Raji (cell line): ENCODE measurements around the gene PLA2G4B.
A peak's percentile ranks its signal among the peaks of the same experiment; 100 is the strongest.

Source experiments
- POLR2A ChIP-seq: IDR thresholded peaks from 2 replicates; pipeline ENCODE4 v1.6.1; 2011; ENCODE audit warnings: low read depth, low read length, control low read depth; ENCODE audit not compliant: insufficient read depth

The PLA2G4B gene

GRCh38 chr15:41817327-41817726 lies 21.3 kb upstream of the PLA2G4B start:
- TF ChIP-seq POLR2A = no peak

DNA sequence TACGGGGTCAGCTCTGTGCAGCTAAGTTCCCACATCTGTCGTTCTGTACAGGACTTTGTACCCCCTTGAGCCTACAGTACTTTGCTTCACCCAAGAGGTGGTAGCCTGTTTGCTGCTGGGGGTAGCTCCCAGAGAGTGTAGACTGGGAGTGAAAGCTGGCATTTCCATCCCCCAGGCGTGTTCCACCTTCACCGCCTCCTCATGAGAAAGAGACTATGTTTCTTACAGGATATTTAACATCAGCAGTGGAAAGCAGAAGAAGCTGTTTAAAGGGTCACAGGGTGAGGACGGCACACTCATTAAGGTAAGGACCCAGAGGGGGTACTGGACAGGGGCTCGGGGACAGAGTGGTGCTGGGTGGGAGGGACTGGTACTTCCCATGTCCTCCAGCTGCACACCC lies 20.9 kb upstream of the PLA2G4B start:
- no peak for TF ChIP-seq POLR2A

GRCh38 chr15:41819455-41820050 lies 19.1 kb upstream of the PLA2G4B start:
- no peak for TF ChIP-seq POLR2A

DNA sequence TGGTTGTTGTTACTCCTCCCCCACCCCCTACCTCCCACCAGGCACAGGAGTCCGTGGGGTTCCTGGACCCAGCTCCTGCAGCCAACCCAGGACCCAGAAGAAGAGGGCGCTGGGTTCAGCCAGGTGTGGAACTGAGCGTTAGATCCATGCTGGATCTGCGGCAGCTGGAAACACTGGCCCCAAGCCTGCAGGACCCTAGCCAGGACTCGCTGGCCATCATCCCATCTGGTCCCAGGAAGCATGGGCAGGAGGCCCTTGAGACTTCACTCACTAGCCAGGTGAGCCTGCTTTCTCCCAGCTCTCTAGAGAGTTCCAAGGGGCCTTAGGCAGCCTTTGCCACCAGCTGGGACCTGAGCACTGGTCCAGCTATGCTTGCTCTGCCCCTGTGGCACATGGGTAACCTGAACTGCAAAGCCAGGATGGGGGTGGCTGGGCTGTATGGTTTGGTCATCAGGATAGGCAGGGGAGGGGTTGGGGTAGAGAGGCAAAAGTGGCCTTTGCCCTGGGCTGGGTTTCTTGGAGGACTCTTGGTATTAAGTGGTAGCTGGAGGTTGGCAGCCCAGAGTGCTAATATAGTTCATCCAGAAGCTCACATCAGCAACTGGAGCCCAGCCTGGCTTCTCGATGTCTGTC lies 17.7 kb upstream of the PLA2G4B start:
- no peak for TF ChIP-seq POLR2A

DNA sequence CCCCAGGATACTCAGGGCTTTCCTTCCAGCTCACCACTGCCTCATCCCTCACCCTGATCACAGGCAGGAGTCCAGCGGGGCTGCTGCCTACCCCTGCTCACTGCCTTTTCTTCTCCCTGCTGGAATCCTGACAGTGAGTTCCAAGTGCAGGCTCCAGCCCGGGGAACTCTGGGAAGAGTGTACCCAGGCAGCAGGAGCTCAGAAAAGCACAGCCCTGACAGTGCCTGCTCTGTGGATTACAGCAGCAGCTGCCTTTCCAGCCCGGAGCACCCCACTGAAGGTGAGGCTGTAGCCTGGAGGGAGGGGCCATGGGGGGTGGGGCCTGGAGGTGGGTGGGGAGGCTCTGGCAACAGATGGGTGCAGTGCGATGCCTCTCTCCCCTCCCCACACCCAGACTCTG lies 16.8 kb upstream of the PLA2G4B start:
- TF ChIP-seq POLR2A = no peak

DNA sequence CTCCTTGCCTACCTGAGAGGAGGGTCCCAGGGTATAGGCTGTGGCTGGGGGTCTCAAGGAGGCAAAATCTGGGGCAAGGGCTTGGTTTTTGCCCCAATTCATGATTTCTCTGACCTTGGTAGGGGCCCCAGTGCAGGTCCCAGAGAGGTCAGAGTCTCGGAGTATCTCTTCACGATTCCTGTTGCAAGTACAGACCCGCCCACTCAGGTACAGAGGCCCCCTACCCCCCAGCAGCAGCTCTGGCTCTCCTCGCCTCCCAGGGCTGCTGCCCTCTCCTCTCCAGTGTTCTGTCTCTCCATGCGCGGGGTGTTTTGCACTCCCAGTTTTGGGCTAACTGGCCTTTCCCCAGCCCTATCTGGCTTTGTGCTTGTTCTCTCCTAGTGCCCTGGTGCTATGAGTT lies 16.2 kb upstream of the PLA2G4B start:
- TF ChIP-seq POLR2A = no peak

DNA sequence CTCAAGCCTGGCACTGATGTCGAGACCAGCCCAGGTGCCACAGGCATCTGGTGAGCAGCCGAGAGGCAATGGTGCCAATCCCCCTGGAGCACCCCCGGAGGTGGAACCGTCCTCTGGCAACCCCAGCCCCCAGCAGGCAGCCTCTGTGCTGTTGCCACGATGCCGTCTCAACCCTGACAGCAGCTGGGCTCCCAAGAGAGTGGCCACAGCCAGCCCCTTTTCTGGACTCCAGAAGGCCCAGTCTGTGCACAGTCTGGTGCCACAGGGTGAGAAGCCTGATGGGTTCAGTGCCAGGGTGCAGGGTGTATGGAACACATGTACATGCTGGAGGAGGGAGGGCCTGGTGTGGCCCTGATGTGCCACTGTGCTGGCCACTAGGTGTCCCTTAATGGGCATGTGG lies 15.7 kb upstream of the PLA2G4B start:
- no peak for TF ChIP-seq POLR2A

DNA sequence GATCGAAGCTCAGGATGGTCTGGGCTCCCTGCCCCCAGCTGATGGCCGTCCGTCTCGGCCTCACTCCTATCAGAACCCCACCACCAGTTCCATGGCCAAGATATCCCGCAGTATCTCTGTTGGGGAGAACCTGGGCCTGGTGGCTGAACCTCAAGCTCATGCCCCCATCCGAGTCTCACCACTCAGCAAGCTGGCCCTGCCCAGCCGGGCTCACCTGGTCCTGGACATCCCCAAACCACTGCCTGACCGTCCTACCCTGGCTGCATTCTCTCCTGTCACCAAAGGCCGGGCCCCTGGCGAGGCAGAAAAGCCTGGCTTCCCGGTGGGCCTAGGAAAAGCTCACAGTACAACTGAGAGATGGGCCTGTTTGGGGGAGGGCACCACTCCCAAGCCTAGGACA lies 15.1 kb upstream of the PLA2G4B start:
- no peak for TF ChIP-seq POLR2A

- no peak for TF ChIP-seq POLR2A
Observed at GRCh38 chr15:41824062-41824745, 14.4 kb upstream of the PLA2G4B start.

GRCh38 chr15:41825145-41825544 lies 13.5 kb upstream of the PLA2G4B start:
- no peak for TF ChIP-seq POLR2A

DNA sequence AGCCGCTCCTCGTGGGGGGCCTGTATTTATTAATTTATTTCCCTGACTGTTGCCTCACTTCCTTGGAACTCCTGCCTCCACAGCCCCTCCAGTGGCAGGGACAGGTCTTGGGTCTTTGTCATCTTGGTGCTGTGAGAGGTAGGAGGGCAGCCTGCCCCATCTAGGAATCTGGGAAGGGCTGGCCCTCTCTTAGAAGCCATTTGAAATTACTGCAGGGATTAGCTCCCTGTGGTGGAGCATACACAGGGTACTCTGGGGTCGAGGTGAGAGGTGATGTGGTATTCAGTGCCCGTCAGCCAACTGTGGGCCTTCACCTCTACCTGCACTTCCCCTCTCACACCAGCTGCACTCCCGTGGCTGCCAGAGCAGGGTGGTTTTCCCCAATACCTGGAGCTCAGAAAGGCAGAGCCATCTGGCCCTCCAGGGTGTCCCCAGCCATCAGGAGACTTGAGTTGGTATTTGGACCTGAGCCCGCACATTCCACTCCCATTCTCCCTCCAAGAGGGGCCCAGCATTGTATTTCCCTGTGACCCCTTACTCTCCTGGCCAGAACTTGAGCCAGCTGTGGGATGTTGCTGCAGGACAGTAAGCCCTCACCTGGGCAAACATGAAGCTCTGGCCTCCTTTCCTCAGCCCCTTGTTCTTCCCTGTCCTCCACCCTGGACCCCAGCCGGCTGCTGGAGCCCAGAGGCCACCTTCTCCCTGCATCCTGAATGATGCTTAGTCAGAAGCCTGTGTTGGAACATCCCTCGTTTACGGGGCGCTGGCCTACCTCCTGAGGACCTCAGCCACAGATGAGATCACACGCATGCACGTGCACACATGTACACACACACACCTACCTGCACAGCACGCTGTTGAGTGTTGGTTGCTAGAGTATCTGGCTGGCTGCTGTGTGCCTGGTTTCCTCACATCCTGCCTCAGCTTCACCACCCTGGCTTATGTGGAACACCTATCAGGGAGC lies 12.8 kb upstream of the PLA2G4B start:
- TF ChIP-seq POLR2A = no peak

GRCh38 chr15:41827290-41827879 lies 11.3 kb upstream of the PLA2G4B start:
- no peak for TF ChIP-seq POLR2A

DNA sequence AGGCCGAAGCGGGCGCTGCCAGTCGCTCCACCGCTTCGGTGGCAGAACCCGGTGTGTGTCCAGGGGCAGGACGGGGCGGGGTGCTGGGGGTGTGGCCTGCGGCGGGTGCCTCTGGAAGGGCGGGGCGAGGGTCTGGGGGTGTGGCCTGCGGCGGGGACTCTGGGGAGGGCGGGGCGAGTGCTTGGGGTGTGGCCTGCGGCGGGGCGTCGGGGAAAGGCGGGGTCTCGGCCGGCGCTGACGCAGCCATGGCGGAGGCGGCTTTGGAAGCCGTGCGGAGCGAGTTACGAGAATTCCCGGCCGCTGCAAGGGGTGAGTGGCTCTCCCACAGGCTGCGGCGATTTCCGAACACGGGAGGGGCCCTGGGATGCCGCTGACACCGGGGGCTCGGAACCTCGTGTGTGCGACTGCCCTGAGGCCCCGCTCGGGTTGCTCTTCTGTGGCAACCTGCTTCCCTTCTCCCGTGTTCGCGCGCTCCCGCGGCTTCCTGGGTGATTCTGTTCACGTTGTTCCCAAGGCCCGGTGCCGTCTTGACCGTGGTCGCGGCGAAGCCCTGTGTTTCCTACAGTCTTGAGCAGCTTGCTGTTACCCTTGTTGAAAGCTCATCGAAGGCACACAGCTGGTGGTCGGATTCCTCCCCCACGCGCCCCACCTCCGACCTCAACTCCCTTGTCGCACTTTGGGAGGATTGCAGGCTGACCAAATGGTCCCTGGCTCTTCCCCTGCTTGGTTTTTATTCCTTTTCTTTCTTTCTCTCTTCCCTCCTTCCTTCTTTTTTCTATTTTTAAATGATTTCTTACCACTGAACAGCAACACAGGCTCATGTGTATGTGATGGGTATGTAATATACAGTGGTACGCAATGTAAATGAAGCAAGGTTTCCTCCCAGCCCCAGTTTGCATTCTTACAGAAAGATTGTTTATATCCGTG lies 10.5 kb upstream of the PLA2G4B start, which contains the start of gene JMJD7:
TSS of gene JMJD7 (plus strand) at position 213 of the 927 bp plus-strand sequence. CDS start at position 246, 33 bp downstream.
- TF ChIP-seq POLR2A = peak; percentile 86

DNA sequence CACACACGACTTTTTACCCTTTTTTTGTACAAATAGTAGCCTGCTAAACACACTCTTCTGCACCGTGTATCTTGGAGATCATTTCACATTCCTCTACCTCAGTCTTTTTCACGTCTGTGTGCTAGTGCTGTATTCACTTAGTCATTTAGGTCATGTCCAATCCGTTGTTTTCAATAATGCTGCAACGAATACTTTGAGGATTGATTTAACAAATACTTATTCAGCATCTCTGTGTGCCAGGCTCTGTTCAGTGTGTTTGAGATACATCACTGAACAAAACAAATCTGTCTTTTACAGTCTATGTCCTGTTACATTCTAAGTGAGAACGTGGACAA lies 9.9 kb upstream of the PLA2G4B start:
- no peak for TF ChIP-seq POLR2A
